ENCODE measurements around the gene ACTR3. TPM values are rescaled to one million over a fixed set of nuclear protein-coding genes. Genes with fewer than 3 reads are reported as not detected.

The ACTR3 gene
- total and polyA plus RNA-seq, 2 of the 8 experiments (the other 6 are each of a cell fraction or from before 2014, with no cell fraction given): 51.7 to 184 TPM

GRCh38 chr2:113891265-113891959 is 1.5 kb downstream of the ACTR3 start (continued):
- no peak for TF ChIP-seq KDM4A (IDR thresholded peaks at IDR 0.05; ENCODE audit: low read depth, low read length, severe bottlenecking)
- no peak for TF ChIP-seq CTBP2 (IDR thresholded peaks at IDR 0.05; ENCODE audit: borderline replicate concordance, insufficient read depth, insufficient read length, low read length)
